Inflammatory macrophage treated with lipopolysaccharide for 4 hours (primary cell): ENCODE measurements around the gene SEC14L5.

Source experiments
- DNase-seq: peaks from one replicate; pipeline ENCODE4 v3.0.0-alpha.2; 2020

The SEC14L5 gene

DNA sequence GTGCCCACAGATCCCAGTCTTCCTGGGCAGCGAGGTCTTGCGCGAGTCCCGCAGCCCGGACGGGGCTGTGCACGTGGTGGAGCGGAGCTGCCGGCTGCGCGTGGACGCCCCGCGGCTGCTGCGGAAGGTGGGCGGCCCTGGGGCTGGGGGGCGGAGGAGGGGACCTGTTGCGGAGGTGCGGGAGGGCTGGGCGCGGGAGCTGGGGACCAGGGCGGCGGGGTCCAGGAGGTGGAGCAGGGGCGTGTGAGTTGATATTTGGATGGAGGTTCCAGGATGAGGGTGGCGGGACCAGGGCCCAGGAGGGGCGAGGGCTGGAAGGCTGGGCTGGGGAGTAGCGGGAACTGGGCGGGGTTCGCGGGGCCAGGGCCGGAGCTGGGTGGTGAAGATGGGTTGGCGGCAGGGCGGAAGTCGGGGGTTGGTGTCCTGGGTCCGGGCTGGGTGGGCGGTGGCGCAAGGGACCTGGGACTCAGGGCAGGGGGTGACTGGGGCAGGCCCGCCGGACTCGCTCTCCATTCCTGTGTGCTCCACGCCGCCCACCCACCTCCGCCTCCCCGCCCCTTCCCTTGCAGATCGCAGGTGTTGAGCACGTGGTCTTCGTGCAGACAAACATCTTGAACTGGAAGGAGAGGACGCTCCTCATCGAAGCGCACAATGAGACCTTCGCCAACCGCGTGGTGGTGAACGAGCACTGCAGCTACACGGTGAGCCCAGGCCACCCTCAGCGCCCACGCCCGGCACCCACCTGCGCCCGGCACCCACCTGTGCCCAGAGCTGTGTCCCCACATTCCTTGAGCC is 29.6 kb downstream of the SEC14L5 start:
- DNase-seq: no peak

DNA sequence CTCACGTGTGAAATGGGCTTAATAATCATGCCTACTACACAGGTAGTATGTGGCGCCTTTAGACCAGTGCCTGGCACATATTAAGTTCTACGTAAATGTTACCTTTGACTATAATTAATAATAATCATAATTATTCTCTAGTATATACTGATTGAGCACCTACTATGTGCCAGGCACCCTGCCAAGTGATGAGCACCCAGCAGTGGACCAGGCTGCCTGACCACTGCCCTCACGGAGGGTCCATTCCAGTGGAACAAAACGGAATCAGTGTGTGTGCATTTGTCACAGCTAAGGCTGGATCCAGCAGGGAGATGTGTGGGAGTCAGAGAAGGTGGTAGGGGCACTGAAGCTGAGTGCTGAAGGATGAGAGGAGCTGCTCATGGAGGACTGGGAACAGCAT is 30.5 kb downstream of the SEC14L5 start:
- no peak for DNase-seq

DNA sequence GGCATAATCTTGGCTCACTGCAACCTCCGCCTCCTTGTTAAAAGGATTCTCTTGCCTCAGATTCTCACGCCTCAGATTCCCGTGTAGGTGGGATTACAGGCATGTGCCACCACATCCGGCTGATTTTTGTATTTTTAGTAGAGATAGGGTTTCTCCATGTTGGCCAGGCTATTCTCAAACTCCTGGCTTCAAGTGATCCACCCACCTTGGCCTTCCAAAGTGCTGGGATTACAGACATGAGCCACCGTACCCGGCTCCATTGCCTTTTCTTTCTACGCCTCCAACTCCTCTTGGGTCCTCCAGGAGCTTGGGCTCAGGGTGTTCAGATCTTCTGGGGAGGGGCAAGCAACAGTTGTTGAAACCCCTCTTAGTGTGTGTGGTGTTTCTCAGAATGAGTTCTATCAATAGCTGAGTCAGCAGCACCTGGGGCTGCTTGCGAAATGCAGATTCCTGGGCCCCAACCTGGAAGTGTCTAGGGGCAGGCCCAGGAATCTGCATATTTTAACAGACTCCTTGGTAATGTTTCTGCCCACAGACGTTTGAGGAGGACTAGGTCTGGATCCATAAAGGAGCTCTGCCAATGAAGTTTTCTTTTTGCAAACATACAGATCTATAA is 31.4 kb downstream of the SEC14L5 start:
- DNase-seq: no peak

DNA sequence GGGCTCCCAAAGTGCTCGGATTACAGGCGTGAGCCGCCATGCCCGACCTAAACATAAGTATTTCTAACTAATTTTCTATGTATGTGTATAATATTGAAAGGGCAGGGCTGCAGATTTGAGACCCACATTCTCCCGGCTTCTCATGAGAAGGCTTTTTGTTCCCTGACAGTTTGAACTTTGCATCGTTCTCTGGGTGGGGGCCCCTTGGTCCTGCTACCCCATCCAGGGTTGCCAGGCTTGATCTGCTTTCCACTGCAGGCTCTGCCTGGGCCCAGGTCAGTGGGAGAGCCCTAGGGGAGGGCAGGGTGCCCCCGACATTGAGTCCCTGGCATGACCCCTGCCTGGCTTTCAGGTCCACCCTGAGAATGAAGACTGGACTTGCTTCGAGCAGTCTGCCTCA is 32.3 kb downstream of the SEC14L5 start:
- DNase-seq: no peak

DNA sequence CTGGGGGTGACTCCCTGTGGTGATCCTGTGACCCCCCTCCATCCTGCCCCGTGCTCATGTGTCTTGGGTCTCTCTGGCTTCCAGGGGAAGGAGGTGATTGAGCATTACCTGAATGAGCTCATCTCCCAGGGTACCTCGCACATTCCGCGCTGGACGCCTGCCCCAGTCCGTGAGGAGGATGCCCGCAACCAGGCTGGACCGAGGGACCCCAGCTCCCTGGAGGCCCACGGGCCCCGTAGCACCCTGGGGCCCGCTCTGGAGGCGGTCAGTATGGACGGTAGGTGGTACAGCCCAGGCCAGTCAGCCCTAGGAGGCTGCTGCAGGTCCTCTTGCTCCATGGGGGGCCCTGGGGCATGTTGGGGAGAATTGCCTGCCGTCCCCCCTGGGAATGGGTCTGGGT is 33.6 kb downstream of the SEC14L5 start:
- no peak for DNase-seq

DNA sequence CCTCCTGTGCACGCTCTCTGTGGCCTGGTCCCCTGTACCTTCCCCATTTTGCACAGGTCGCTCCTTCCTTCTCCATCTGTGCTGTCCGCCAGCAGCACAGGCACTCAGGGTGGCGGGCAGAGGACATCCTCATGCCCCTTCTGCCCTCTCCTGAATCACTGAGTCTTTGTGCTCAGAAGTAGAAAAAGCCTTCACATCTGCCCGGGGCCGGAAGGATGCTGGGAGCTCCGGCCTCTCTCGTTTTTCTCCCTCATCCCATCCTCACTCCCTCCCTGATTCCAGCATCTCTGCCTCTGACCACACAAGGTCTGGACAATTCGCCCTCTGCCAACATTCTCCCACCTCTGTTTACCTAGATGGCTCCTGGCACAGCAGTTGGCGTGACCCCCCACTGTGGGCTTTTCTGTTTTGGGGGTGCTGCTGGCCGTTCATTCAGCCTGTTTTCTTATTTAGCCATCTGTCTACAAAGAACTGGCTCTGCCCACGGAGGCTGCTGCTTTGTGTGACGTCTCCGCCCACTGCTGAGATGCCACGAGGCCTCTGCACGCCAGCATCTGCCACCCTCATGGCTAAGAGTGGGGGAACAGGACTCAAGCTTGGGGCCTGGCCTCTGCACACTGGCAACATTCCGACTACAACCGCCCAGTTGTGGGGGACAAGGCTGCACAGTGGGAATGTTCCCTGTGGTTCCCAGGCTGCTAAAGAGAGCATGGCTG is 36.7 kb downstream of the SEC14L5 start:
- DNase-seq: no peak

DNA sequence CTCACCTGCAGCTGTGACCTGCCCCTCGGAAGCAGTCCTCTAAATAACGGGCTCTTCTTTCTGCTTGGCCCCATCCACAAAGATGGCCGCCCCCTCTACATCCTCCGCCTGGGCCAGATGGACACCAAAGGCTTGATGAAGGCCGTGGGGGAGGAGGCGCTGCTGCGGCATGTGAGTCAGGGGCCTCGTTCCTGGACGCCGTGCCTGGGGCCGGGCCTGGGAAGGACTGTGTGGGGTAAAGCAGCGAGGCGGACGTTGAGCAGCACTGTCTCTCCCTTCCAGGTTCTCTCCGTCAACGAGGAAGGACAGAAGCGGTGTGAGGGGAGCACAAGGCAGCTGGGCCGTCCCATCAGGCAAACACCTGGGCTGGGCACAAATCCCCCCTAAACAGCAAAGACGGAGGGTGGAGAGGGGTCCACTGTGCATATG is 42.5 kb downstream of the SEC14L5 start:
- no peak for DNase-seq

DNA sequence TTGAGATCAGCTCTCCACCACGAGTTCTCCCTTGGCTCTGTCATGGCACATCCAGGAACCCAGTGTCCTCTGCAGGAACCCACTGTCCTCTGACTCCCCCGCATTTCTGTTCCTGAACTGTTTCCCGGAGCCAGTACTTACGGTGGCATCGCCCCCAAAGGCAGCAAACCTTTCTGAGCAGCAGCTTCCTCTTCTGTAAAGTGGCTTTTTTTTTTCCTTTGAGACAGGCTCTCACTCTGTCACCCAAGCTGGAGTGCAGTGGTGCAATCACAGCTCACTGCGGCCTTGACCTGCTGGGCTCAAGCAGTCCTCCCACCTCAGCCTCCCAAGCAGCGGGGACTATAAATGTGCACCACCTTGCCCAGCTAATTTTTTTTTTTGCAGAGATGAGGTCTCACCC is 43.4 kb downstream of the SEC14L5 start:
- peak; percentile 11 for DNase-seq

DNA sequence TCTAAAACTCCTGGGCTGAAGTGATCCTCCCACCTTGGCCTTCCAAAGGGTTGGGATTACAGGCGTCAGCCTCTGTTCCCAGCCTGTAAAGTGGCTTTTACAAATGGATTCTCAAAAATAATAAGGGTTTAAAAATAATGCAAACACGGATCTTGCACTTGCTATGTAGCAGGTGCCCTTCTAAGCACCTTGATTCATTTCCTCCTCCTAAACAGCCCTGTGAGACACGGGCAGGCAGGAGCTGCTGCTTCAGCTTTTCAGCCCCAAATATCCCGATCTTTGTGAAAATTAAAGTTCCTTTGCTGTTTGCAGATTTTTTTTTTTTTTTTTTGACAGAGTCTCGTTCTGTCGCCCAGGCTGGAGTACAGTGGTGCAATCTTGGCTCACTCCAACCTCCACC is 43.9 kb downstream of the SEC14L5 start:
- no peak for DNase-seq

DNA sequence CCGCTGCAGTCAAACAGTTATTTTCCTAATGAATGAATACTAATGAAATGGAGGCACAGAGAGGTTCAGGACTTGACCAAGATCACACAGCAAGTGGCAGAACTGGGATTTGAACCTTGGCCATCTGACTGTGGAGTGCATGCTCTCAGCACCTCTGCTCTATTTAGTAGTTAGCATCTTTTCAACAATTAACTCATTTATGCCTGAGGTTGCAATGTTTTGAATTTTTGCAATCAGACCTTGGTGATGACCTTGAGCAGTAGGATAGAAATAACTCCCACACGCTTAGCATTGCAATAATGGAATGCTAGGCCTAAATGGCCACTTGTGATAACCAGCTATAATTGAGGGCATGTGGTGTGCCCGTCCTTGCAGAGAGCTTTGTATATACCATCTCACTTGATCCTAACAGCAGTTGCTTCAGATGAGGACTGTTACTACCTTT is 44.6 kb downstream of the SEC14L5 start:
- no peak for DNase-seq

DNA sequence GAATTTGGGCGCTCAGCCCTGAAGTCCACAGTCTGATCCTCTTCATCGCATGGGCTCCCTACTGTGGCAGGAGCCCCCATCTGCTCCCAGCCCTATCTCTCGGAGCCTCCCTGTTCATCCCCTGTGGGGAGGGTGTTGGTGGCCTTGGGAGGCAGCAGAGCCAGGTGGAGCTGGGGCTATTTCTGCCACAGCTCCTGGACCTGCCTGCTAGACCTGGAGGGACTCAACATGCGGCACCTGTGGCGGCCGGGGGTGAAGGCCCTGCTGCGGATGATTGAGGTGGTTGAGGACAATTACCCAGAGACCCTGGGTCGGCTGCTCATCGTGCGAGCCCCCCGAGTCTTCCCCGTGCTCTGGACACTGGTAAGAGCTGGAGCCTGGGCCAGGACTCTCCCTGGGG is 45.1 kb downstream of the SEC14L5 start:
- no peak for DNase-seq

DNA sequence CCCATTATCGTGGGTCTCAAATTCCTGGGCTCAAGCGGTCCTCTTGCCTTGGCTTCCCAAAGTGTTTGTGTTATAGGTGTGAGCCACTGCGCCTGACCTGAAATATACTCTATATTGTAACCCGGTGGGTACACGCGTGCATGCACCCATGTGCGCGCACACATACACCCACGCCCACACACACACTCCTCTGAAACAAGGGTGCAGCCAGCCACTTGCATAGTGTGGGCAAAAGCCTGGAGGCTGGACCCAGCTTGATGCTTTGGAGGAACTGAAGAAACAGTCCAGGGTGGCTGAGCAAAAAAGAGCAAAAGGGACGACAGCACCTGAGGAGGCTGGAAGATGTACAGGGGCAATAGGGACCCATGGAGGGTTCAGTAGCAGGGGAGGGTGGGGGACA is 45.7 kb downstream of the SEC14L5 start:
- no peak for DNase-seq

DNA sequence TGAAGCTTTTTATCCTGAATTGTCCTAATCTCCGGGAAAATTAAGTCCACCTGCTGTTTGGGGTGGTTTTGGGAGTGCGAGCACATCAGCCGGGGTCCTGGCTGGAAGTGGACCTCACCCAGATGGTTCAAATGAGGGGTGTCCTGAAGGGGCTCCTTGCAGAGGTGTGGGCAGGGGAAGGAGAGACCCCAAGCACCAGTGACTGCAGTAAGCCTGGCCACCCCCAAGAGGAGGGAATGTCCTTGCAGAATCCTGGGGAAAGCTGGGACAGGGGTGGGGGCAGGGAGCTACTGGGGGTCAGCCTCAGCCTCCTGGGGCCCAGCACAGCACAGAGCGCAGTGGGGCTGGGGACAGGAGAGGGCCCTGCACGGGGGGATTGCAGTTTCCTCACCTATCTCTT is 46.2 kb downstream of the SEC14L5 start:
- no peak for DNase-seq

DNA sequence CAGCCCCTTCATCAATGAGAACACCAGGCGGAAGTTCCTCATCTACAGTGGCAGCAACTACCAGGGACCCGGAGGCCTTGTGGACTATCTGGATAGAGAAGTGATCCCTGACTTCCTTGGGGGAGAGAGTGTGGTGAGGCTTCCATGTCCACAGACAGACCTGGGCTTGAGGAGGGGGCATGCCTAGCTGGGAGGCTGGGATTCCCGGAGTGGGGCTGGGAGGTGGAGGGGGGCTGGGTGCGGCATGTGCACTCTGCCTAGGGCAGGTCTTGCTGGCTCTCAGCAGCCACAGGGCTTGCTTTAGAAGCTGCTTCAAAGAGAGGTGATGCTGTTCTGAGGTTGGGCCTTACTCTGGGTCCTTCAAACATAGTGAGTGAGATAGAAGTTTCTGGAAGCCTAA is 47.8 kb downstream of the SEC14L5 start:
- DNase-seq: no peak

DNA sequence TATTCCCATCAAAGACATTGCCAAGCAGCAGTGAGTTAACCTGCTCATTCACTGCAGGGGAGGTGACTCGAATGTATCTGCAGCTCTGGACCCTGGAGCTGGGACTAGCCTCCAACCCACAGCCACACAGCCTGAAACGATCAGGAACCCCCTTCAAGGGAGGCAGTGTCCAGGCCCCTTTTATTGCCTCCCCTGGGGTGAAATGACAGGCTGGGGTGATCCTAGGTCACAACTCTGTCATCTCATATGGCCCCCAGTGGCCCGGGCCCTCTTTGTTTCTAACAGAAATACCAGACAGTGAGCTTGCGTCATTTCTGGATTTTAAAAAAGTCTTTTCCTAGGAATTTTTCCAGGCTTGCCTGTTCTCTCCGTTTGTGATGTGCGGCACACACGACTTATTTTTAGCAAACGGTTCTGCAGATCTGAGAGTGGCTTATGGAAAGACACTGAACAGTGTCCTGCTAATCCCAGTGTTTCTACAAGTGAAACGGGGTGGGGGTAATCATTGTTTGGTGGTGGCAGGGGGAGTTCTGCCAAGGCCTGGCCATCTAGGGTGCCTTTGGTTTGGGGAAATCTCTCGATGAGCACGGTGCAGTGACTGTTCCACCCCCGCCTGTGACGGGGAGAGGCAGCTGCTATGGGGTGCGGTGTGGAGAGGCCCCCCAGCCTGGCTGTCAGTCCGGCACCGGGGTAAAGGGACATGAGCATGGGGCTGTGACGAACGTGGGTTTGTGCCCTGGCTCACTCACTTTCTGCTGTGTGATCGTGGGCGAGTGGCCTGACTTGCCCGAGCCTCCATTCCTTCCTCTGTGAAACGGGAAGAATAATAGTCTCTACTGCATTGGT is 48.4 kb downstream of the SEC14L5 start:
- DNase-seq: no peak

DNA sequence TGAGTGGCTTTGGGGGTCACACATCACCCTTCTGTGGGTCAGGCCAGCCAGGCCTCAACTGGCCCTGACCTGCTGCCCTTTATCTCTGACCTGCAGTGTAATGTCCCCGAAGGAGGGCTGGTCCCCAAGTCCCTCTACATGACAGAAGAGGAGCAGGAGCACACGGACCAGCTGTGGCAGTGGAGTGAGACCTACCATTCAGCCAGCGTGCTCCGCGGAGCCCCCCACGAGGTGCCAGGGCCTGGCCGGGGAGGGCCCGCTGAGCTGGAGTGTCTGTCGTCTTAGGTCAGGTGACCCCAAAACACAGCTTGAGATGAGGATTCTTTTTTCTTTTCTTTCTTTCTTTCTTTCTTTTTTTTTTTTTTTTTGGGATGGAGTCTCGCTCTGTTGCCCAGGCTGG is 49.1 kb downstream of the SEC14L5 start:
- no peak for DNase-seq

DNA sequence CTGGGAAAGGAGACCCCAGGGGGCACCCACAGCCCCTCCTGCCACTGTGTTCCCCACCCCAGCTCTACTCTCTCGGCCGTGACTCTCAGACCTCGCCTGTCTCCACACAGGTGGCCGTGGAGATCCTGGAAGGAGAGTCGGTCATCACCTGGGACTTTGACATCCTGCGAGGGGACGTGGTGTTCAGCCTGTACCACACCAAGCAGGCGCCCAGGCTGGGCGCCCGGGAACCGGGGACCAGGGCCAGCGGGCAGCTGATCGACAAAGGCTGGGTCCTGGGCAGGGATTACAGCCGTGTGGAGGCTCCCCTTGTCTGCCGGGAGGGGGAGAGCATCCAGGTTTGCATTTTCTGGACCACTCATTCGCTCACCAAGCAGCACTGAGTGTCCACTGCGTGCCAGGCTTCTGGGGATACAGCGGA is 50.2 kb downstream of the SEC14L5 start:
- no peak for DNase-seq

DNA sequence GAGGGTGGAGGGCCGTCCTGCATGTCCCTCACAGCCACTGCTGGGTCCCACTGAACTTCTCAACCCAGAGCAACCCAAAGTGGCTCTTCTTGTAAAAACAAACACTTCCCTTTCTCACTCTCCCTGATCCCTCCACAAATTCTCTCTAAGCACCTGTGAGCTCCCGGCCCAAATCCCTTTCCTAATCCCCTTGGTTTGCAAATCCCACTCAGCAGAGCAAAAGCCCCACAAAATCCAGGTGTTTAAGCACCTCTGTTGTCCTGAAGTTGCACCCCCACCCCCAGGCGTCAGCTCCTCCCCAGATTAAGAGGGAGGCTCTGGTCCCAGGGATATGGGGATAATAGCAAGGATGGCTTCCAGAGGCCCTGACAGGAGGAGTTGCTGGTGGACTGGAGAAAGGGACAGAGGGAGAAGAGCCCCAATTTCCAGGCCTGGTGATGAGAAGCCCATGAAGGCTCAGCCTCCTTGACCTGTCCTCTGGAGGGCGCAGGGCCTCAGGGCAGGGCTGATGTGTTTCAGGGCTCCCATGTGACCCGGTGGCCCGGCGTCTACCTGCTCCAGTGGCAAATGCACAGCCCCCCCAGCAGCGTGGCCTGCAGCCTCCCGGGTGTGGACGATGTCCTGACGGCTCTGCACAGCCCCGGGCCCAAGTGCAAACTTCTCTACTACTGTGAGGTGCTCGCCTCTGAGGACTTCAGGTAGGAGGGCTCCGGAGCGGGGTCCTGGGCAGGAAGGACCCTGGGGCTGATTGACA is 52.6 kb downstream of the SEC14L5 start:
- DNase-seq: no peak

DNA sequence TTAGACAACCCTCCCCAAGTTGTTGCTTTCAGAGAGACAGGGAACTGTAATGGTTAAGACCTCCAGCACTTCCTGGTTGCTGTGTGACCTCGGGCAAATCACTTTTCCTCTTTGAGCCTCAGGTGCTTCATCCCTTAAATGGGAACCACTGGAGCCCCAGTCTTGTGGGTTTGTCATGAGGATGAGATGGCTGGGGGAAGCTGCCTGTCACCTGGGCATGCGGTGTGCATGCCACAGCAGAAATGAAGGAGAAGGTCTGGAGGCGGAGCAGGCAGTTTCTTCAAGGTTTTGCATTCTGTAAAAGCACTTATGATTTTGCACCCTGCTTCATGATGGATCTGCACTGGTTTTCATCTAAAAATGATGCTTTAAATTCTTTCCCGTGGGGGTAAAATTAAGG is 53.5 kb downstream of the SEC14L5 start:
- no peak for DNase-seq

DNA sequence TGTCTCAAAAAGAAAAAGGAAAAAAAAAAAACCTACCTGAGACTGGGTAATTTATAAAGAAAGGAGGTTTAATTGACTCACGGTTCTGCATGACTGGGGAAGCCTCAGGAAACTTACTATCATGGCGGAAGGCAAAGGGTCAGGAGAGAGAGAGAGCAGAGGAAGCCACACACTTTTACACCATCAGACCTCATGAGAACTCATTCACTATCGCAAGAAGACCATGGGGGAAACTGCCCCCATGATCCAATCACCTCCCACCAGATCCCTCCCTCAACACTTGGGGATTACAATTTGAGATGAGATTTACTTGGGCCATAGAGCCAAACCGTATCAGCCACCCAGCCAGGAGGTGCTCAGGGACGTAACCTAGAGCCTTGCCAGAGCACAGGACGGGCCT is 54.8 kb downstream of the SEC14L5 start:
- no peak for DNase-seq

DNA sequence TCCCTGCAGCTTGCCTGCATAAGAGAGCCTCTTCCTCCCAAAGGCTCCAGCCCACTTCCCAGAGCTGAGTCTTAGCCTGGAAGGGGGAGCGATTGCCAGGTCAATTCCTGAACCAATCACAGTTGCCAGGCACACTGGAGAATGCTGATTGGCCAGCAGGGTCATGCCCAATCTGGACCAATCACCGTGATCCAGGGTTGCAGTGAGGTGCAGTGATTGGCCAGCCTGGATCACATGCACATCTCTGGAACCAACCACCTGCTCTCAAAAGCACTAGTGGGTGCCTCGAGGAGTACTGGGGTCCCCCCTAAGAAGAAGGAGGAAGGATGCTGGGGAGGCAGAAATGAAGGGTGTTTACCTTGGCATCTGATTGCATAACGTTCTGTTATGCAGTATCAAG is 57.2 kb downstream of the SEC14L5 start:
- no peak for DNase-seq

DNA sequence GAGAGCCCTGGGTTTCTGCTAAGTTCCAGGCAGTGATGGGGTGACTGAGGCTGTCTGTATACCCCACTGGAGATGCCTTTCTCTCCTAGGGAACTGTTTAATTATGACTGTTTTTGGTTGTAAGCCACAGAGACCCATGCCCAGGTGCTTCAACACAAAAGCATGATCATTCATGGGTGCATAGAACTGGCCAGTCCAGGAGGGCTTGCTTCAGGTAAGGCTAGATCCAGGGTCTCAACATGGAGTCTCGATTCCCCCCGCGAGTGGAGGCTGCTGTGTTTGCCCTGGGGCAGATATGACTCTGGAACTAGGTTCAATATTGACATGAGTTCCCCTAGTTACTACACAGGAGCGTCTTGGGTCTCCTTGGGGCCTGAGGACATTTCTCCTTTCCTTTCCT is 57.8 kb downstream of the SEC14L5 start:
- DNase-seq: no peak
